ENCODE measurements around the gene ADAMTSL1. TPM values are rescaled to one million over a fixed set of nuclear protein-coding genes. Genes with fewer than 3 reads are reported as not detected.

ADAMTSL1 gene, protein sequence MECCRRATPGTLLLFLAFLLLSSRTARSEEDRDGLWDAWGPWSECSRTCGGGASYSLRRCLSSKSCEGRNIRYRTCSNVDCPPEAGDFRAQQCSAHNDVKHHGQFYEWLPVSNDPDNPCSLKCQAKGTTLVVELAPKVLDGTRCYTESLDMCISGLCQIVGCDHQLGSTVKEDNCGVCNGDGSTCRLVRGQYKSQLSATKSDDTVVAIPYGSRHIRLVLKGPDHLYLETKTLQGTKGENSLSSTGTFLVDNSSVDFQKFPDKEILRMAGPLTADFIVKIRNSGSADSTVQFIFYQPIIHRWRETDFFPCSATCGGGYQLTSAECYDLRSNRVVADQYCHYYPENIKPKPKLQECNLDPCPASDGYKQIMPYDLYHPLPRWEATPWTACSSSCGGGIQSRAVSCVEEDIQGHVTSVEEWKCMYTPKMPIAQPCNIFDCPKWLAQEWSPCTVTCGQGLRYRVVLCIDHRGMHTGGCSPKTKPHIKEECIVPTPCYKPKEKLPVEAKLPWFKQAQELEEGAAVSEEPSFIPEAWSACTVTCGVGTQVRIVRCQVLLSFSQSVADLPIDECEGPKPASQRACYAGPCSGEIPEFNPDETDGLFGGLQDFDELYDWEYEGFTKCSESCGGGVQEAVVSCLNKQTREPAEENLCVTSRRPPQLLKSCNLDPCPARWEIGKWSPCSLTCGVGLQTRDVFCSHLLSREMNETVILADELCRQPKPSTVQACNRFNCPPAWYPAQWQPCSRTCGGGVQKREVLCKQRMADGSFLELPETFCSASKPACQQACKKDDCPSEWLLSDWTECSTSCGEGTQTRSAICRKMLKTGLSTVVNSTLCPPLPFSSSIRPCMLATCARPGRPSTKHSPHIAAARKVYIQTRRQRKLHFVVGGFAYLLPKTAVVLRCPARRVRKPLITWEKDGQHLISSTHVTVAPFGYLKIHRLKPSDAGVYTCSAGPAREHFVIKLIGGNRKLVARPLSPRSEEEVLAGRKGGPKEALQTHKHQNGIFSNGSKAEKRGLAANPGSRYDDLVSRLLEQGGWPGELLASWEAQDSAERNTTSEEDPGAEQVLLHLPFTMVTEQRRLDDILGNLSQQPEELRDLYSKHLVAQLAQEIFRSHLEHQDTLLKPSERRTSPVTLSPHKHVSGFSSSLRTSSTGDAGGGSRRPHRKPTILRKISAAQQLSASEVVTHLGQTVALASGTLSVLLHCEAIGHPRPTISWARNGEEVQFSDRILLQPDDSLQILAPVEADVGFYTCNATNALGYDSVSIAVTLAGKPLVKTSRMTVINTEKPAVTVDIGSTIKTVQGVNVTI (N-terminal part only)
- total RNA-seq (2021) (0.94 to 1.3 TPM (median 1.2 TPM) in 3 replicates), Bru-seq, nascent RNA (percentile 23 among the genes with signal in this experiment)
- long read RNA-seq, experiment 1, partial matches to known transcripts: 0 of 6 reads
- long read RNA-seq, experiment 1, other reads (novel, unspliced or antisense): 4 of 6 reads
- long read RNA-seq, experiment 2, full-length matches to known transcripts: 1 of 3 reads
- long read RNA-seq, experiment 2, partial matches to known transcripts: 1 of 3 reads
- long read RNA-seq, experiment 2, other reads (novel, unspliced or antisense): 1 of 3 reads
- long read RNA-seq, experiment 3, partial matches to known transcripts: 0 of 2 reads
- long read RNA-seq, experiment 3, other reads (novel, unspliced or antisense): 2 of 2 reads

DNA sequence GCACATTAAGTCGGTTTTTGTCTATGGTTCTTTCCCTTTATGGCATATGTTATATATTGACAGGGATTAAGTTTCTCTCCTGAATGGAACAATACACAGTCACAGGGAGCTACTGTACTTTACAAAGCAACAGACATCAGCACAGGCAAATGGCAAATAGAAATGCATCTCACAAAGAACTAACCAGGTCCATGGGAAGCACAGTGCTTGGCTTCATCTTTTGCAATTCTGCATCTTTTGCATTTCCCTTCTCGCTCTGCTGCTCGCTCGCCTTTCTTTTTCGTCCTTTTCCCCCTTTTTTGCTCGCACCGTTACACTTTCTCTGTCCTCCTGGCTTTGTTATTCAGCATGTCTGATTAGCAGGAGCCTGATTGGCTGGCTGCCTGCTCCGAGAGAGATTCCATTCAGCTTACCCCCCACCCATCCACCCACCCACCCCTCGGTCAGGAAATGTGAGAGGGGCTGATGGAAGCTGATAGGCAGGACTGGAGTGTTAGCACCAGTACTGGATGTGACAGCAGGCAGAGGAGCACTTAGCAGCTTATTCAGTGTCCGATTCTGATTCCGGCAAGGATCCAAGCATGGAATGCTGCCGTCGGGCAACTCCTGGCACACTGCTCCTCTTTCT, at the start of gene ADAMTSL1:
Gene ADAMTSL1 (plus strand): TSS at position 502 of the 628 bp plus-strand sequence. CDS start 80 bp downstream, at position 582.
- DNase-seq (ENCODE audit: low spot score): peak; percentile 68
- Mint-ChIP-seq H3K27me3 (ENCODE audit: low read depth) (no peaks in the 10 kb centered on the region), H3K4me3 (peak within 1 kb of the TSS; percentile 60), H3K36me3 (peaks cover 8% of the 10 kb centered on the region), H3K27ac (peak within 1 kb of the TSS; percentile 84), H3K4me1 (peaks cover 50% of the 10 kb centered on the region), H3K9me3 (peaks cover 15% of the 10 kb centered on the region)
- ChIA-PET CTCF (interaction anchor here (1.6 kb wide), 1 partner anchor 31 kb away, joined by 8 read pairs; no protein-coding TSS in a partner anchor), POLR2A (interaction anchor here (0.5 kb wide), 1 partner anchor 786 kb away, joined by 3 read pairs; no protein-coding TSS in a partner anchor)
- peak; percentile 98 for ATAC-seq
- TF ChIP-seq MAX (CRISPR knock-in tag; IDR thresholded peaks at IDR 0.05) (0 out of 2 replicates have a peak, but pooled peaks have one; percentile 14), SP1 (CRISPR knock-in tag; conservative IDR thresholded peaks at IDR 0.05) (0 out of 2 replicates have a peak, but pooled peaks have one; percentile 25), ZNF281 (CRISPR knock-in tag; IDR thresholded peaks at IDR 0.05) (no peak), ETV6 (CRISPR knock-in tag; IDR thresholded peaks at IDR 0.05) (no peak)

DNA sequence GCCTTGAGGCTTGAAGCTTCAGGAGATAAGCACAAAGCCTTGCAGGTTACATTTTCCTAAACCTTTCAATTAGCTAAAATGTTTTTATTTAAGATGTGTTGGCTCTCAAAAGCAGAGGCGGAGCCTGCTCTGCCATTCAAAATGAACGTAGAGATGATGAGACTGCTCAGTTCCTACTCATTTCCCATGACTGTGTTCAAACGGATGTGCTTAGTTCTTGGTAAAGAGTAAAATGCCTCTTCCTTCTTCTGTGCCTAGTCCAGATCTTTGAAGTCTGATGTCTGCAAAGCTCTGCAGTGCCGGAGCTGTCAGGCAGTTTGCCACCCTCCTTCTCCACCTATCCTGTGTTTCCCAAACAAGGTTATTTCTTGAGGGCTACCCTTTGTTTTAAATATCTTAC, 46.3 kb upstream of the ADAMTSL1 start:
- Mint-ChIP-seq H3K4me3 (no peak overlapping the region), H3K27me3 (ENCODE audit: low read depth) (no peaks in the 10 kb centered on the region), H3K27ac (no peak overlapping the region), H3K9me3 (no peaks in the 10 kb centered on the region), H3K36me3 (no peaks in the 10 kb centered on the region), H3K4me1 (no peaks in the 10 kb centered on the region)
- CTCF ChIA-PET: interaction anchor here (1.5 to 1.7 kb wide), 2 partner anchors 15 to 173 kb away, joined by 4 to 7 read pairs; no protein-coding TSS in a partner anchor
- ATAC-seq (no peak), DNase-seq (ENCODE audit: low spot score) (no peak)
- POLR2A ChIA-PET: no interaction called here
- TF ChIP-seq GTF2I (CRISPR knock-in tag; conservative IDR thresholded peaks at IDR 0.05) (no peak), ARID4B (CRISPR knock-in tag; IDR thresholded peaks at IDR 0.05; ENCODE audit: borderline replicate concordance) (no peak), OVOL2 (CRISPR knock-in tag; IDR thresholded peaks at IDR 0.05; ENCODE audit: borderline replicate concordance) (no peak), ZNF219 (CRISPR knock-in tag; IDR thresholded peaks at IDR 0.05; ENCODE audit: borderline replicate concordance) (no peak), CBFB (CRISPR knock-in tag; IDR thresholded peaks at IDR 0.05; ENCODE audit: low read depth) (no peak), USF2 (CRISPR knock-in tag; IDR thresholded peaks at IDR 0.05) (no peak), ZNF317 (CRISPR knock-in tag; IDR thresholded peaks at IDR 0.05; ENCODE audit: borderline replicate concordance, low read depth) (no peak), NFE2L1 (CRISPR knock-in tag; IDR thresholded peaks at IDR 0.05) (no peak), ZNF263 (CRISPR knock-in tag; IDR thresholded peaks at IDR 0.05; ENCODE audit: low read depth) (no peak), SP1 (CRISPR knock-in tag; conservative IDR thresholded peaks at IDR 0.05) (no peak), TEAD4 (CRISPR knock-in tag; IDR thresholded peaks at IDR 0.05) (no peak), ZNF121 (CRISPR knock-in tag; IDR thresholded peaks at IDR 0.05) (no peak)
- TF ChIP-seq, protein P1, sequence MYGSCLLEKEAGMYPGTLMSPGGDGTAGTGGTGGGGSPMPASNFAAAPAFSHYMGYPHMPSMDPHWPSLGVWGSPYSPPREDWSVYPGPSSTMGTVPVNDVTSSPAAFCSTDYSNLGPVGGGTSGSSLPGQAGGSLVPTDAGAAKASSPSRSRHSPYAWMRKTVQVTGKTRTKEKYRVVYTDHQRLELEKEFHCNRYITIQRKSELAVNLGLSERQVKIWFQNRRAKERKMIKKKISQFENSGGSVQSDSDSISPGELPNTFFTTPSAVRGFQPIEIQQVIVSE (CRISPR knock-in tag; IDR thresholded peaks at IDR 0.05; ENCODE audit: borderline replicate concordance): no peak
- TF ChIP-seq, protein P2, sequence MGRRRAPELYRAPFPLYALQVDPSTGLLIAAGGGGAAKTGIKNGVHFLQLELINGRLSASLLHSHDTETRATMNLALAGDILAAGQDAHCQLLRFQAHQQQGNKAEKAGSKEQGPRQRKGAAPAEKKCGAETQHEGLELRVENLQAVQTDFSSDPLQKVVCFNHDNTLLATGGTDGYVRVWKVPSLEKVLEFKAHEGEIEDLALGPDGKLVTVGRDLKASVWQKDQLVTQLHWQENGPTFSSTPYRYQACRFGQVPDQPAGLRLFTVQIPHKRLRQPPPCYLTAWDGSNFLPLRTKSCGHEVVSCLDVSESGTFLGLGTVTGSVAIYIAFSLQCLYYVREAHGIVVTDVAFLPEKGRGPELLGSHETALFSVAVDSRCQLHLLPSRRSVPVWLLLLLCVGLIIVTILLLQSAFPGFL (CRISPR knock-in tag; IDR thresholded peaks at IDR 0.05; ENCODE audit: borderline replicate concordance): no peak
